MM.1S (cell line): ENCODE results near the gene IL2.

Experiments
- EZH2 ChIP-seq: fragments of 300-600 bp; sonication (generic); optimal IDR thresholded peaks from 2 replicates; pipeline ENCODE3; 2017; ENCODE audit warnings: low read depth, mild to moderate bottlenecking, antibody characterized with exemption, low read length, mixed read lengths
- EZH2phosphoT487 ChIP-seq: fragments of 300-600 bp; sonication (generic); IDR thresholded peaks from 2 replicates; pipeline ENCODE4 v1.6.1; 2018; ENCODE audit warnings: antibody characterized with exemption, low read length
- TF ChIP-seq, protein P1 (sequence below): fragments of 300-600 bp; sonication (generic); IDR thresholded peaks from 2 replicates; pipeline ENCODE4 v1.5.1; 2016; ENCODE audit warnings: antibody characterized with exemption, low read length, mixed read lengths

DNA sequence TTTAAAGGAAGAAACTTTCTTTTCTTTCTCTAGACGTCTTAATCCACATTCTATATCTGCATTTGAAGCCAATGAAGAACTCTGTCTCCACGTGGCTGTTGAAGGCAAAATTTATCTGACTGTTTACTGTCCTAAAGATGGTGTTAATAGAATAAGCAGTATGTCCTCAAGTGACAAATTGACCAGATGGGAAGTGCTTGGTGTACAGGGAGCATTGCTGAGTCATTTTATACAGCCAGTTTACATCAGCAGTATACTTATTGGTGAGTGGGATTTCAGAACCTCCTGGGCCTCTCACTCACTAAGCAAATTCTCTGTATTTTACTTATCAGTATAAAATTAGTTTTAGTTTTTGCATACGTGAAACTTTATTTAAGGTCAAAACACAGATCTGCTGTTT, 44.0 kb downstream of the IL2 start:
- TF ChIP-seq EZH2phosphoT487 (no peak), EZH2 (no peak)
- TF ChIP-seq, protein P1, sequence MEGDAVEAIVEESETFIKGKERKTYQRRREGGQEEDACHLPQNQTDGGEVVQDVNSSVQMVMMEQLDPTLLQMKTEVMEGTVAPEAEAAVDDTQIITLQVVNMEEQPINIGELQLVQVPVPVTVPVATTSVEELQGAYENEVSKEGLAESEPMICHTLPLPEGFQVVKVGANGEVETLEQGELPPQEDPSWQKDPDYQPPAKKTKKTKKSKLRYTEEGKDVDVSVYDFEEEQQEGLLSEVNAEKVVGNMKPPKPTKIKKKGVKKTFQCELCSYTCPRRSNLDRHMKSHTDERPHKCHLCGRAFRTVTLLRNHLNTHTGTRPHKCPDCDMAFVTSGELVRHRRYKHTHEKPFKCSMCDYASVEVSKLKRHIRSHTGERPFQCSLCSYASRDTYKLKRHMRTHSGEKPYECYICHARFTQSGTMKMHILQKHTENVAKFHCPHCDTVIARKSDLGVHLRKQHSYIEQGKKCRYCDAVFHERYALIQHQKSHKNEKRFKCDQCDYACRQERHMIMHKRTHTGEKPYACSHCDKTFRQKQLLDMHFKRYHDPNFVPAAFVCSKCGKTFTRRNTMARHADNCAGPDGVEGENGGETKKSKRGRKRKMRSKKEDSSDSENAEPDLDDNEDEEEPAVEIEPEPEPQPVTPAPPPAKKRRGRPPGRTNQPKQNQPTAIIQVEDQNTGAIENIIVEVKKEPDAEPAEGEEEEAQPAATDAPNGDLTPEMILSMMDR, result no peak
